Nephron progenitor cell (in vitro differentiated cells): Measurements from ENCODE around the gene SLC6A12.

Source experiments
- DNase-seq: peaks from one replicate; pipeline ENCODE4 v3.0.0; 2021
- H3K27ac Mint-ChIP-seq: 2 replicates; pipeline ENCODE4 v1.8.0; 2021; ENCODE audit warnings: mild to moderate bottlenecking, moderate library complexity, mixed read lengths
- H3K27me3 Mint-ChIP-seq: 2 replicates; pipeline ENCODE4 v1.8.0; 2021; ENCODE audit warnings: mild to moderate bottlenecking, low read depth, mixed read lengths; ENCODE audit not compliant: poor library complexity
- H3K36me3 Mint-ChIP-seq: 2 replicates; pipeline ENCODE4 v1.8.0; 2021; ENCODE audit warnings: low read depth, mixed read lengths
- H3K4me1 Mint-ChIP-seq: 2 replicates; pipeline ENCODE4 v1.8.0; 2021; ENCODE audit warnings: mixed read lengths
- H3K4me3 Mint-ChIP-seq: 2 replicates; pipeline ENCODE4 v1.8.0; 2021; ENCODE audit warnings: mild to moderate bottlenecking, moderate library complexity, mixed read lengths
- H3K9me3 Mint-ChIP-seq: 2 replicates; pipeline ENCODE4 v1.8.0; 2021; ENCODE audit warnings: mild to moderate bottlenecking, moderate library complexity, mixed read lengths
- CTCF ChIP-seq: fragments of 200-600 bp; sonication (generic); IDR thresholded peaks from 2 replicates; pipeline ENCODE4 v1.5.0; 2021; ENCODE audit warnings: antibody characterized with exemption

Gene SLC6A12

GRCh38 chr12:159156-159782 lies 54.7 kb downstream of the SLC6A12 start:
- Mint-ChIP-seq H3K4me3 (no peak overlapping the region), H3K4me1 (peaks cover 25% of the 10 kb centered on the region), H3K27me3 (peaks cover 21% of the 10 kb centered on the region), H3K9me3 (no peaks in the 10 kb centered on the region), H3K36me3 (peaks cover 4% of the 10 kb centered on the region), H3K27ac (no peak overlapping the region)
- TF ChIP-seq CTCF, result no peak
- DNase-seq, result no peak

- Mint-ChIP-seq H3K4me3 (no peak overlapping the region), H3K36me3 (peaks cover 4% of the 10 kb centered on the region), H3K27ac (no peak overlapping the region), H3K4me1 (peaks cover 28% of the 10 kb centered on the region), H3K27me3 (peaks cover 26% of the 10 kb centered on the region), H3K9me3 (no peaks in the 10 kb centered on the region)
- no peak for DNase-seq
- TF ChIP-seq CTCF, result no peak
Observed at GRCh38 chr12:157644-158043, 56.3 kb downstream of the SLC6A12 start.

GRCh38 chr12:156945-157344 lies 57.0 kb downstream of the SLC6A12 start:
- Mint-ChIP-seq H3K9me3 (no peaks in the 10 kb centered on the region), H3K27ac (no peak overlapping the region), H3K27me3 (peaks cover 33% of the 10 kb centered on the region), H3K36me3 (peaks cover 4% of the 10 kb centered on the region), H3K4me1 (peaks cover 35% of the 10 kb centered on the region), H3K4me3 (no peak overlapping the region)
- no peak for TF ChIP-seq CTCF
- DNase-seq, result no peak

GRCh38 chr12:155646-156045 lies 58.3 kb downstream of the SLC6A12 start:
- DNase-seq, result no peak
- Mint-ChIP-seq H3K4me3 (no peak overlapping the region), H3K4me1 (peaks cover 45% of the 10 kb centered on the region), H3K36me3 (peaks cover 4% of the 10 kb centered on the region), H3K27me3 (peaks cover 34% of the 10 kb centered on the region), H3K9me3 (no peaks in the 10 kb centered on the region), H3K27ac (peak overlapping the region; percentile 26)
- TF ChIP-seq CTCF, result no peak

GRCh38 chr12:155006-155405 lies 59.0 kb downstream of the SLC6A12 start:
- TF ChIP-seq CTCF, result no peak
- Mint-ChIP-seq H3K36me3 (peaks cover 4% of the 10 kb centered on the region), H3K4me1 (peaks cover 51% of the 10 kb centered on the region), H3K27me3 (peaks cover 28% of the 10 kb centered on the region), H3K27ac (peak overlapping the region; percentile 56), H3K9me3 (no peaks in the 10 kb centered on the region), H3K4me3 (no peak overlapping the region)
- DNase-seq, result no peak

GRCh38 chr12:154058-154457 lies 59.9 kb downstream of the SLC6A12 start:
- H3K4me1 Mint-ChIP-seq, result peaks cover 55% of the 10 kb centered on the region
- no peak for DNase-seq
- H3K27ac Mint-ChIP-seq, result no peak overlapping the region
- peaks cover 3% of the 10 kb centered on the region for H3K36me3 Mint-ChIP-seq
- no peak for TF ChIP-seq CTCF
- H3K4me3 Mint-ChIP-seq, result no peak overlapping the region
- peaks cover 29% of the 10 kb centered on the region for H3K27me3 Mint-ChIP-seq
- H3K9me3 Mint-ChIP-seq, result no peaks in the 10 kb centered on the region
